Dedifferentiated amniotic fluid mesenchymal stem cell (primary cell): ENCODE data around the gene LZTS3.
A peak's percentile ranks its signal among the peaks of the same experiment; 100 is the strongest.
"Not testable (repeated sequence)": the region's sequence is repeated elsewhere in the genome, so short reads cannot be mapped to it uniquely, and the experiment has no call there.

Experiments used
- DNase-seq: peaks from one replicate; pipeline ENCODE4 v3.0.0-alpha.2; 2016; ENCODE audit errors: extremely low spot score

Gene LZTS3

GRCh38 chr20:3135507-3136070, 37.8 kb downstream of the LZTS3 start:
- no peak for DNase-seq

- DNase-seq, result peak; percentile 56
Measured at GRCh38 chr20:3134151-3134550, 39.2 kb downstream of the LZTS3 start.

- no peak for DNase-seq
Measured at GRCh38 chr20:3133155-3133554, 40.2 kb downstream of the LZTS3 start.

GRCh38 chr20:3130051-3130600, 43.2 kb downstream of the LZTS3 start:
- DNase-seq, result no peak

- no peak for DNase-seq
Measured at GRCh38 chr20:3129094-3129493, 44.3 kb downstream of the LZTS3 start.

- no peak for DNase-seq
Measured at GRCh38 chr20:3128275-3128984, 44.9 kb downstream of the LZTS3 start.

GRCh38 chr20:3126527-3126859, 46.9 kb downstream of the LZTS3 start:
- DNase-seq, result no peak

- not testable (repeated sequence) for DNase-seq
Measured at GRCh38 chr20:3125776-3126526, 47.4 kb downstream of the LZTS3 start.

GRCh38 chr20:3124773-3125560, 48.4 kb downstream of the LZTS3 start:
- DNase-seq, result not testable (repeated sequence)

GRCh38 chr20:3124163-3124562, 49.2 kb downstream of the LZTS3 start:
- not testable (repeated sequence) for DNase-seq

GRCh38 chr20:3123542-3123941, 49.8 kb downstream of the LZTS3 start:
- no peak for DNase-seq

- DNase-seq, result no peak
Measured at GRCh38 chr20:3121955-3122610, 51.3 kb downstream of the LZTS3 start.

GRCh38 chr20:3121271-3121911, 52.0 kb downstream of the LZTS3 start:
- no peak for DNase-seq

GRCh38 chr20:3119044-3119443, 54.3 kb downstream of the LZTS3 start:
- no peak for DNase-seq

GRCh38 chr20:3117839-3118379, 55.4 kb downstream of the LZTS3 start:
- DNase-seq, result peak; percentile 80

GRCh38 chr20:3116341-3116740, 57.0 kb downstream of the LZTS3 start:
- no peak for DNase-seq

- peak; percentile 36 for DNase-seq
Measured at GRCh38 chr20:3115190-3116107, 57.9 kb downstream of the LZTS3 start.
